Measurements from ENCODE around the gene FXYD3.

Gene FXYD3, protein sequence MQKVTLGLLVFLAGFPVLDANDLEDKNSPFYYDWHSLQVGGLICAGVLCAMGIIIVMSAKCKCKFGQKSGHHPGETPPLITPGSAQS

DNA sequence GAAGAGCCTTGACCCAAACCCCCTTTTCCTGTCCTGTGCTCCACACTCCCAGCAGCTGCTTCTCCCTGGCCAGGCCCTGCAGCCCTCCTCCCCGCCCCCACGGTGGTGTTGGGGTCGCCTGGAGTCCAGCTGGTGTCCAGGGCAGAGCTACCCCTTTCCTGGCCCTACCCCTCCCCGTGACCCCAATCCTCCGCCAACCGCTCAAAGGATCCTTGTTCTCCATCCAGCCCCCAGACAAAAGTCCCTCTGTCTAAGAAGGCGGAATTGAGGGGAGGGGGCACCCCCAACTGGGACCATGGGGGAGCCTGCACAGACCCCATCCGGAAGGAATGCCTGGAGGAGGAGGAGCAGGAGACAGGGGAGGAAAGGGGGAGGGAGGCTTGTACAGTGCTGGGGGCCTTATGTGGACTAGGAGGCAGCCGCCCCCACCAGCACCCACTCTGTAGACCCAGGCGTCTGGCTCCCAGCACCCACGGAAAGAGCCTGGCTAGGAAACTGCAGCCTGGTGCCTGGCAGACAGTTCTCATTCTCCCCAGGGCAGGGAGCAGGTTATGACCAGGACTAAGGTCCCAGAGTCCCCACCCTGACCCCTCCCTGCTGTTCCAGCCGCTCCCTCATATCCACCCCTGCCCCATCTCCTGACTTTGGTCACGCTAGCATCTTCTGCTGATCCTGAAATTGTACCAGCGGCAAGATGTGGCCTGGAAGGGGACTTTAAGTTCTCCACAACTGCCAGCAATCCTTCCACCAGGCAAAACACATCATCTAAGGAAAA is at the start of gene FXYD3:
Gene FXYD3 (plus strand): TSS at position 647 of the 775 bp plus-strand sequence. CDS start 3,554 bp downstream, outside the sequence.
- no peak for DNase-seq

DNA sequence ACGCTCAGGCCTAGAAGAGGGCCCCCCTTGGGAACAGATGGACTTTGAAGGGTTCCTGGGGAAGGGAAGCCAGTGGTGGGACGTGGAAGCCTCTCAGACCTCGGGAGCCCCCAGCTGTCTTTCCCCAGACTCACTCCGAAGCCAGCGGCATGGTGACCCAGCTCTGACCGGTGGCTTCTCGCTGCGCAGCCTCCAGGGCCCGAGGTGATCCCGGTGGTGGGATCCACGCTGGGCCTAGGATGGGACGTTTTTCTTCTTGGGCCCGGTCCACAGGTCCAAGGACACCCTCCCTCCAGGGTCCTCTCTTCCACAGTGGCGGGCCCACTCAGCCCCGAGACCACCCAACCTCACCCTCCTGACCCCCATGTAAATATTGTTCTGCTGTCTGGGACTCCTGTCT is 49.5 kb upstream of the FXYD3 start:
- DNase-seq, result no peak

DNA sequence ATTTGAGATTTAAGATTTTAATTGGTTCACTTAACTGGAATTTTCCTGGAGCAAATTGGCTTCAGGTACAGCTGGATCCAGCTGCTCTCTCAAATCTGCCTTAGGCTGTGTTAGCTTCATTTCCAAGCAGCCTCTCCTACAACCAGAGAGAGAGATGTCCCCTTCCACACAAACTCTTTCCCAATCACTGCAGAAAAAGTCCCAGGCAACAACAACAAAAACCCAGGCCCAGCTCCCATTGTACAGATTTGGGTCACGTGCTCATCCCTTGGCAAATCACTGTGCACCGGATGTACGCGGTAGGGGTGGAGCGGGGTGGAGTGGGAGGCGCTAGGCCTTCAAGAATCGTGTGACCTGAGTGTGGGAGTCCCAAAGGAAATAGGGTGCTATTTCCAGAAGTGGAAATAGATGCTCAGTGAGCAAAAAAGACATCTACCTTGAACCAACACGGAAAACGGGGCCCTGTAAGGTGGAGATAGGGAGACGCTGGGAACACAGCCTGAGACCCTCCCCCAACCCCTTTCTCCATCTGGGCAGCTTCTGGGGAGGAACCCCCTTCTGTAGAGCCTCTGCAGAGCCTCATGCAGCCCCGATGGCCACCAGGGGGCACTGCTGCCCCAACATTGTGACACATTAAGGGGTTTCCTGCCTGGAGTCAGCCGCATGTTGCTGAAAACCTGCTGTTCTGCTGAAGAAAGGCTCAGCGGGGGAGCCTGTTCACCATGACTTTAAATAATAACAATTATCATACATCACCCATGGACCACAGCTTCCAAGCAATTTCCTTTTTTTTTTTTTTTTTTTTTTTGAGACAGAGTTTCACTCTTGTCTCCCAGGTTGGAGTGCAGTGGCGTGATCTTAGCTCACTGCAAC is 48.7 kb upstream of the FXYD3 start:
- DNase-seq, result peak; percentile 73 to 80

DNA sequence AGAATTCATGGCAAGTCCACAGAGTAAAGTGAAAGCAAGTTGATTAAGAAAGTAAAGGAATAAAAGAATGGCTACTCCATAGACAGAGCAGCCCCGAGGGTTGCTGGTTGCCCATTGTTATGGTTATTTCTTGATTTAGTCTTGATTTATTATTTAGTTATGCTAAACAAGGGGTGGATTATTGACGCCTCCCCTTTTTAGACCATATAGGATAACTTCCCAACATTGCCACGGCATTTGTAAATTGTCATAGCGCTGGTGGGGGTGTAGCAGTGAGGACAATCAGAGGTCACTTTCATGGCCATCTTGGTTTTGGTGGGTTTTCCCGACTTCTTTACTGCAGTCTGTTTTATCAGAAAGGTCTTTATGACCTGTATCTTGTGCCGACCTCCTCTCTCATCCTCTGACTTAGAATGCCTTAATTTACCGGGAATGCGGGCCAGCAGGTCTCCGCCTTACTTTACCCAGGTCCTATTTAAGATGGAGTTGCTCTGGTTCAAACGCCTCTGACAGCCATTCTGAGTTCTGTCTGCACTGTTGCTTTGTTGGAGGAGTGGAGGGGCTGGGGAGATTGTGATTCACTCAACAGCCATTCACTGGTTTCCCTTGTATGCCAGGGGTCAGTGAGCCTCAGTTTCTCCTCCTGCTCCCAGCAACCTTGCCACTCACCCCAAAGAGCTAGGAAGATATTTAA is 46.5 kb upstream of the FXYD3 start:
- DNase-seq, result no peak

DNA sequence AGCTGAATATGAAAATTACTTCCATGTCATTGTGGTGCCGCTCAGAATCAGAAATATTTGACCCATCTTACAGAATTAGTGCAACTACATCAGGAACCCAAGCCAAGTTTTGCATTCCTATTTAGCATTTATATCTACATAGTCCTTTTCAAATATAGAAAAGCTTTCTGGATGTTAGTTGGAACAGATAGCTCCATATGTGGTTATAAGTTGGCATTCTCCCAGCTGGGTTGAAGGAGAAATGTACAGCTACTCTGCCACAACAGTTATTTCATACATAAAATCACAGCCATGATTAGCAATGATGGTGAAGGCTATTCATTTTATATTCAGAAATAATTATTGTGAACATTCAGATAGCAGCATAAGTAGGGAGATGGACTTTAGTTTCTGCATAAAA is 45.9 kb upstream of the FXYD3 start:
- DNase-seq, result no peak

DNA sequence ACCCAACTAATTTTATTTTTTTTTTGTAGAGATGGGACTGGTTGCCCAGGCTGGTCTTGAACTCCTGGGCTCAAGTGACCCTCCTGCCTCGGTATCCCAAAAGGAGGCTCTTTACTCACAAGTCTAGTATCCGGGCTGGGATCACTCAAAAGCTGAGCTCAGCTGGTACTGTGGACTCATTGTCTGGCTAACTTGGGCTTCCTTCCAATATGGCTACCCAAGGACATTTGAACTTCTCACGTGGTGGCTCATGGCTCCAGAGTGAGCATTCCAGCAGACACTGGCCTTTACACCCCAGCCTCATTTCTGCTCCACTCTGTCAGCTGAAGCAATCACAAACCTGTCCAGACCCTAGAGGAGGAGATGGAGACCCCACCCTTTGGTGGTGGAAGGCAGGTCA is 45.2 kb upstream of the FXYD3 start:
- DNase-seq, result no peak

DNA sequence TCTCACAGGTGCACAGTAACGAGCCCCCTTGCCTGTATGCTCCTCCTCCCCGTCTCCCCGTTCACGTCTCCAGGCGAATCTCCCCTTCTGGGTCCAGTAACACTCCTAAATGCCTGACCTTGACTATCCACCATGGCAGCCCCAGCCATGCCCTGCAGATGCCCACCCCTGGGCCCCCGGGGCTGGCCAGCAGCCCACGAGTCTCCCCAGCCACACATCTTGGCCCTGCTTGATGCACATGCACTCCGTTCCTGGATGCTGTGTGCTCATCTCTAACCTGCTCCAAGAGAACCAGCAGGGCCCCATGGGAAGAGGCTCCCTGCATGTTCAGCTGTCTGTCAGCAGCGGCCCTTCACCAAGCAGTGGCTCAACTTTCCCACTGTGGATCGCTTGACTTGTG is 42.1 kb upstream of the FXYD3 start:
- DNase-seq, result no peak

DNA sequence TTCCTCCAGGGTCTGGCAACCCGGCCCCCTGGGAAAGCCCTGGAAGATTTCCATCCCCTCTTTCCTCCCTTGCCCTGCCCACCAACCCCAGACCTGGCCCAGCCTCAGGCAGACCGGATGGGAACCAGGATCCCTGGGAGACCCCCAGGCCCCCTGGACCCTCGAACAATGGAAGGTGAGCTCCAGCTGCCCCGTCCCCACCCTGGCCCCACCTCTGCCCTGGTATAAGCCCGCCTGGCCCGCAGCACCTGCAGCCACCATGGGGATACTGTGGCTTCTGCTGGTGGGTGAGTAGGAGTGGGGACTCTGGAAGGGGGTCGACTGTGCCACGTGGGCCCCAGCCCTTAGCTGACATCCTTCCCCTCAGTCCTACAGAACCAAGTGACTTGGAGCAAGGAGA is 41.7 kb upstream of the FXYD3 start:
- DNase-seq, result no peak

DNA sequence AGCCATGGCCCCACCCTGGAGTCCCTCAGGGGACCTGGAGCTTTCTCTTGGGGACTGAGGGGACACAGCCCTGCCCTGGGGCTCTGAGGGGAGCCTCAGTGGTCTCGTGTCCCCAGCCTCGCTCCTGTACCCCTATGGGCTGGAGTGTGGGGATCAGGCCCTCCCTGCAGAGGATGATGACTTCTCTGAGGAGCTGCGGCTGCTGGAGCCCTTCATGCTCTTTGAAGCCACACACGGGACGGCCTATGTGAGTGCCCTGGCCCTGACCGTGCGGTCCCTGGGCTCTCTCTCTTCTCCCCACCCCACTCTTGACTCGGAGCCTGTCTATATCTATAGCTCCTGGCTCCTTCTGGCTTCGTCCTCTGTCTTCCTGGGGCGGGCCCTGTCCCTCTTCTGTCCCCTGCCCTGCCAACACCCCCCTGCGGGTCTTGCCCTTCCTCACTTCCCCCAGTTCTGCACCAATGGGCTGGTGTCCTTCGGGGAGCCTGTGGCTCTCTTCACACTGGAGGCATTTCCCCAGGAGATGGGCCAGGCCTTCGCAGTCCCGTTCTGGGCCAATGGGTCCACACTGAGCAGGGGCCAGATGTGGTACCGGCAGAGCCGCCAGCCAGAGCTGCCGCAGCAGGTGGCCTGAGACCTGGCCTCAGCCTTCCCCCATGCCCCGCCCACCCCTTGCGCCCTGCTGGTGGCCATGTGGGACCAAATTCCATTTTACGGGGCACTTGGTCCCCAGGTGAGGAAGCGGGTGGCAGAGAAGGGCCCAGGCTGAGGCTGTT is 41.0 kb upstream of the FXYD3 start:
- no peak for DNase-seq

DNA sequence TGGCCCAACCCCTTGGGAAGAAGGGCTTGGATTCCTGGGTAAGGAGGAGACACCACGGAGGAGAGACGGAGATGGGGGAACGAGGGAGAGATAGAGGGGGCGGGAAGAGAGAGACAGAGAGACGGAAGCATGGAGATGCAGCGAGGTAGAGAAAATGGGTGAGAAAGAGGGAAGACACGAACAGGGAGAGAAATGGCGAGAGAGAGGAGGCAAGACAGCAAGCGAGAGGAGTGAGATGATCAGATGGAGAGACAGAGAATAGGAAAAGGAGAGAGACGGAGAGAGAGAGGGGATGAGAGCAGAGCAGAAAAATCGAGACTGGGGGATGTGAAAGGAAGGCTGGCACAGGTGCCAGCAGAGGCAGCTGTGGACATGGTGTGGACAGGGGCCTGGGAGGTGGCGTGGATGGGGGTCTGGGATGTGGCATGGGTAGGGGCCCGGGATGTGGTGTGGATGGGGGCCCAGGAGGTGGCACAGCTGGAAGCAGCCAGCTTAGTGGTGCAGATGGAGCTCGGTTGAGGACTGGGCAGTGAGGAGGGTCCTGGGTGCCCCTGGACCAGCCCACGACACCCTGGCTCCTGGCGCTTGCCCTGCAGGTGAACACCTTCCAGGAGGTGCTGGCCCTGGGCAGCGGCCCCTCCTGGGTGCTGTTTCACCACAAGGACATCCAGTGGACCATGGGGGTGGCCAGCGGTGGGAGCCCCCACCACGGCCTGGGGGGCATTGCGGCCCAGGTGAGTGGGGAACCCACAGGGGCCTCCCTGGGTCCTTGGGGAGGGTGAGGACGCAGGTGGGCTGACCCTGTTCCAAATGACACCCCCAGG is 40.2 kb upstream of the FXYD3 start:
- no peak for DNase-seq

DNA sequence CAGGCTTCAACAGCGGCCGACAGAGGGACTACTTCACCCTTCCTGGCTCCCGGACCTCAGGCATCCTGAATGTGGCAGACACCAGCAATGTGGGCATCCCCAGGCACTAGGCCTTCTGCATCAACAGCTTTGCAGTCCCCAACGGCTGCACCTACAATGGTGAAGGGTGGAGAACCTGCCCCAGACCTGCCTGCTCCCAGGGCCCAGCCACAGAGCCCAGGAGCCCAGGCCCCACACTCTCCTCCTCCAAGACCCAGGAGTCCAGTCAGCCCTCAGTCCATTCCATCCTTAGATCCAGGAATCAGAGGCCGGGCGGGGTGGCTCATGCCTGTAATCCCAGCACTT is 39.6 kb upstream of the FXYD3 start:
- DNase-seq, result no peak

DNA sequence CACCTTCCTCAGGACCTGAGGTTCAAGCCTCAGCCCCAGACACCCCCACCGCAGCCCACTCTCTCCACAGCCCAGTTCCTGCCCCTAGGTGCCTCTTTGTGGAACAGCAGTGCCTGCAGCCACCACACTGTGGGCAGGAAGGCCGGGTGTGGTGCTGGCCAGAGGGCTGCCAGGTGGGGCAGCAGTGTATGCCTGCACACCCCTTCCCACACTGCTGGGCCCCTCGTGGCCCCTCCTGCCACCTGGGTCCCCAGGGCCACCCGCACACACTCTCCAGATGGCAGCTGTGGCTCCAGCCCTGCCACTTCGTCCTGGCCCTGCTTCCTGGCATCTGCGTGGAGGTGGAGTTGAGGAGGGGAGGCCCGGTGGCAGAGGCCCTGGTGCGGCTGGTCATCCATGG is 39.0 kb upstream of the FXYD3 start:
- DNase-seq, result no peak

DNA sequence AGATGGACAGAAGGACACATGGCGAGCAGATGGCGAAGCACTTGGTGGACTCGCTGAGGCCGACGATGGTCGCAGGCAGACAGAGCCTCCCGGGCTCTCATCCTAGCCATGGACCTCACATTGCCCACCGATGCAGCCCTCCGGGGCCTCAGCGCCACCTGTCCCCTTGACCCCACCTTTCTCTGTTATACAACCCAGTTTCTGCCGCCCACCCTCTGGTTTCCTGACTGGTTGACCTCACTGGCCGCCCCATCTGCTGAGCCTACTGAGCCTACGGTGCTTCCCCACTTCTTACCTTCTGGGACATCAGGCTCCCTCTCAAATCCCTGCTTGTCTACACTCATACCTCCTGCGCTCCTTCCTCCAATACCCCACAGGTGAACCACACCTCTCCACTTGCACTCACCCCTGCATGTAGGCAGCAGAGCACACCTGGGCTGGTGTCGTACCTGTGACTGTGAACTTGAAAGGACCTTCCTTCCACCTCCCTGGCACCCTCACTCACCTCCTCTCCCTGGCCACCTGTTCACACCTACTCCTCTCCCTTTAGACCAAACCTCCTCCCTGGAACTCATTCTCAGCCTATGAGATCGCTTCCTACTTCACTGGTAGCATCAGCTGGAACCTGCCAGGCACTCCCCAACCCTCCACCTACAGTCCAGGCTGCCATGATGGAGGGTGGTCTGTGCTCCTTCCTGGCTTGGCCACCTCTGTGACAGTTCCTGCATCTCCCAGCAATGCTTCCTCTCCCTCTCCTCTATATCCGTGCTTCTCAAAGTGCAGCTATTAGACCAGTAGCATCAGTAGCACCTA is 38.0 kb upstream of the FXYD3 start:
- no peak for DNase-seq

DNA sequence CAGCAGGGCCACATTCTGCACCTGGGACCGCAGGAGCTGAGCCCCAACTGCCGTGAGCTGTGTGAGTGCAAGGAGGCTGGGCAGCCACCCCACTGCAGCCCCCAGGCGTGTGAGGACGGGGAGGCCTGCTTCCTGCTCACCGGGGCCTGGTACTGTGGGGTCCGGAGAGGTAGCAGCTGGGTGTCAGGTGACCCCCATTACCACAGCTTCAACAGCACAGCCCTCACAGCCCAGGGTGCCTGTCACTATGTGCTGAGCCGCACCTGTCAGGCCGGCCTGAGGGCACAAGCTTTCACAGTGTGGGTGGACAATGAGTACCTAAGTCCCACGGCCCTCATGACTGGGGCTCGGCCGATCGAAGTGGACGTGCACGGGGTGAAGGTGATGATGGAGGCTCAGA is 35.8 kb upstream of the FXYD3 start:
- no peak for DNase-seq

DNA sequence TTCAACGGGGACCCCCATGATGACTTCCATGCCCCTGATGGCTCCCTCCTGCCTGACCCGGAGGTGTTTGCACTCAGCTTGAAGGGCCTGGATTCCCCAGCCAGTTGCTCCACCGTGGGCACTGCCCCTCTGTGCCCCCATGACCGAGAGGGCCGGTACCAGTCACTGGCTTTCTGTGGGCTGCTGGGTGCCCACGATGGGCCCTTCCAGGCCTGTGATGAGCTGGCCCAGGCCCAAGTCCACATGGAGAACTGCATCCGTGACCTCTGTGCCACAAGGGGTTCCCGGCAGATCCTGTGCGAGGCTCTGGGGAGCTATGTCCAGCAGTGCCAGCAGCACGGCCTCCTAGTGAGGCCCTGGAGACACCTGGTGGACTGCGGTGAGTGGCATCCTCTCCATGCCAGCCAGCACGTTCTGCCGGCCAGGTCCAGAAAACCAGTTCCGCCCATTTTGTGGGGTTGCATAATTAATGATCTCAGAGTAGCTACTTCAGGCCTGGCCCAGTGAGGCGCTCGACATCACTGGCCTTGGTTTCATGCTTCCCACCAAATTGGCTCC is 34.9 kb upstream of the FXYD3 start:
- no peak for DNase-seq

DNA sequence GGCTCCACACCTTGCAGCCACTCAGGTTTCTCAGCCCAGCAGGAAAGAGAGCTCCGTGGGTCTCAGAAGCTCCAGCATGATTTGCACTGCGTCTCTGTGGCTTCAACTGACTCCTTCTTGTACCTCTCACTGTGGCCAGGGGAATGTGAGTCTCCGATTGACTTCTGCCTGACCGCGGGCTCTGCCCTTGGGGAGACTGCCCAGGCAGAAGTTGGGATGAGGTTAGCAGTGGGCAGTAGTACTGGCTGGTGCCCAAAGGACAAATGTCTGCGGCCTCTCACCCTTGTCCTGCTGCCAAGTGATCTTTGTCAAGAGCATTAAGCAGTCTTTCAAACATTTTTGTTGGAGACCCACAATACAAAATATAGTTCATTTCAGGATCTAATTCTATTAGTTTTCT is 34.4 kb upstream of the FXYD3 start:
- DNase-seq, result no peak

DNA sequence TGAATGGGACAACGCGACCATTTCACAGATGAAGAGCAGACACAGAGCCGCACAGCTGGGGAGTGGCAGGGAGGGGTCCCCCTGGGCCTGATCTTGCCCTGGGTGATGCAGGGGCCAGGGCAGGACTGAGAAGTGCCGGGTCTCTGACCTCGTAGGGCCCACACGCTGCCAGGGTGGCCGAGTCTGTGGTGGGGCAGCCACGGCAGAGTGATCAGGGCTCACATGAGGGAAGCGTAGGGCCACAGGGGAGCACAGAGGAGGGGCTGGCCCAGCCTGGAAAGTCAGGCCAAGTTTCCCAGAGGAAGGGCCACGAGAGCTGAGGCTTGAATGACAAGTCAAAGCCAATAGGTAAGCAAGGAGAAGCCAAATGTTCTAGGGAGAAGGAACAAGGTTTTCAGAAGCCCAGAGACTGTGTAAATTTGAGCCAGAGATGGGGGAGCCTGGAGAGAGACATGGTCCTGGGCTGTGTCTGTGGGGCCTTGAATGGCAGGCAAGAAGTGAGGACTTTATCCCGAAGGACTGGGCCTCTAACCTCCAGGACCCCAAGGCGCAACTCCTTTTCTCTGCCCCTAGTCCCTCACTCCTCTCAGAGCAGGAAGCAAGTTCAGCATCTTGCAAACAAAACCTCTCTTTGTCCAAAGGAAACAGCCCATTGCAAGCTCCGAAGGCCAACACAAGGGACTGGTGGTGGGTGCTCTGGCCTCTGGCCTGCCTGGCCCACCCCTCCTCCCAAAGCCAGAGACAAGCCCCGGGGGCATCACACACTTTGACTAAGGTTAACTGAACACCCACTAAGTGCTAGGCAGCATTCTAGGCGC is 31.7 kb upstream of the FXYD3 start:
- DNase-seq, result no peak

DNA sequence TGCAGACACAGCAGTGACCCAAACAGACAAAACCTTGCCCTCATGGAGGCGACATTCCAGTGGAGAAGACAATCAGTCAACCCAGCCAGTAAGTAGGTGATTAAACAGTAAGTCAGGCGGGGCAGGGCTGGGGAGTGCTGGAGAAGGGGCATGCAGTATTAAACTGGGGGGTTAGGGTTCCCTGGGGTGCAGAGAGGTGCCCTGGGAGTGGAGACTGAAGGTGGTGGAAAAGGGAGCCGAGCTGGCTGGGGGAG is 31.2 kb upstream of the FXYD3 start:
- no peak for DNase-seq

DNA sequence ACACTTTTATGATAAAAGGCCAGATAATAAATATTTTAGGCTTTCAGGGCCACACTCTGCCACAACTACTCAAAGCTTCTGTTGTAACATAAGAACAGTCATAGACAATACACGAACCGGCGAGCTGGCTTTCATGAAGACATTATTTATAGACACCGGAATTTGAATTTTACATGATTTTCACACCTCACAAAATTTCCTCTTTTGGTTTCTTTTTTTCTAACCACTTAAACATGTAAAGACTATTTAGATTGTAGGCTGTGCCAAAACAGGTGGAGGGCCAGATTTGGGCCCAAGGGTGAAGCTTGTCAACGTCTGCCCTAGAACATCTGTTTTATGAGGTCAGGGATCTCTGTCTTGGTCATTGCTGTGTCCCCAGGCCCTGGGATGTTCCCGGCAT is 29.7 kb upstream of the FXYD3 start:
- no peak for DNase-seq

DNA sequence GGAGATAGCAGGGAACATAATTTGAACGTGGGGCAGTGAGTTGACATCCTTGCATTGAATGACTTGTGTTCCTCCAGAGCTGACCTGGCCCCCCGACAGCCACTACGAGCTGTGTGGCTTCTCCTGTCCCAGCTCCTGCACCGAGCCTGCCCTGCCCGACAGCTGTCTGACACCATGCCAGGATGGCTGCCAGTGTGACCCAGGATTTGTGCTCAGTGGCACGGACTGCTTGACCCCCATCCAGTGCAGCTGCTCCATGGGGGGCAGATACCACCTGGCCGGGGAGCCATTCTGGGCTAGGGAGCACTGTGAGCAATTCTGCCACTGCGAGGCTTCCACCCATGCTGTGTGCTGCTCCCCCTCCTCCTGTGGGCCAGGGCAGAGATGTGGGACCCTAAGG is 29.2 kb upstream of the FXYD3 start:
- DNase-seq, result no peak
